SKM-1 treated with dmso at 0.1 percent for 144 hours (cell line): Measurements from ENCODE around the gene TLR2.
"Not testable (repeated sequence)": the region's sequence is repeated elsewhere in the genome, so short reads cannot be mapped to it uniquely, and the experiment has no call there.

ENCODE experiments used
- DNase-seq: peaks from one replicate; lab custom pipeline; 2025; ENCODE audit not compliant: unreplicated experiment; lab: John Stamatoyannopoulos, UW

Gene TLR2

GRCh38 chr4:153655928-153656327, 28.2 kb upstream of the TLR2 start:
- no peak for DNase-seq

GRCh38 chr4:153661215-153661822, 22.8 kb upstream of the TLR2 start:
- peak; percentile 93 for DNase-seq

DNA sequence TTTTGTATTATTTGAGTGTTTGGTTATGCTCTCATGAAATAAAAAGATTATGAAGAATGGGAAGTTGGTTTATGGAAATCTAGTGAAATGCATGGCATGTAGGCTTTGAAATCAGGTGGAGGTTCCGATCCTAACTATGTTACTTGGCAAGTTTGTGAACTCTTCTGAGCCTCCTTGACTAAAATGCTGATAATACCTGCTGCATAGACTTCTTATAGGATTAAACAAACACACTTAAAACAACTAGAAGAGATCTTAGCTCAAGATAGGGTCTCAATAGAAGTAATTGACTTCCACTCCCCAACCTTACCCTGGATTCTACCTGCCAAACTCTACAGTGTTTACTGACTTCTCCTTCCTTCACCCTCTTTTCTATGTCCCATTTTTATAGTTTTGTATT, 22.2 kb upstream of the TLR2 start:
- no peak for DNase-seq

- no peak for DNase-seq
These were observed 20.4 kb upstream of the TLR2 start for GRCh38 chr4:153663667-153664066.

DNA sequence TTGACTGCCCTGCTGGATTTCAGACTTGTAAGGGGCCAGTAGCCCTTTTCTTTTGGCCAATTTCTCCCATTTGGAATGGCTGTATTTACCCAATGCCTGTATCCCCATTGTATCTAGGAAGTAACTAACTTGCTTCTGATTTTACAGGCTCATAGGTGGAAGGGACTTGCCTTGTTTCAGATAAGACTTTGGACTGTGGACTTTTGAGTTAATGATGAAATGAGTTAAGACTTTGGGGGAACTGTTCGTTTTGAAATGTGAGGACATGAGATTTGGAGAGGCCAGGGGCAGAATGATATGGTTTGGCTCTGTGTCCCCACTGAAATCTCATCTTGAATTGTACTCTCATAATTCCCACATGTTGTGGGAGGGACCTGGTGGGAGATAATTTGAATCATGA, 17.6 kb upstream of the TLR2 start:
- DNase-seq, result not testable (repeated sequence)

DNA sequence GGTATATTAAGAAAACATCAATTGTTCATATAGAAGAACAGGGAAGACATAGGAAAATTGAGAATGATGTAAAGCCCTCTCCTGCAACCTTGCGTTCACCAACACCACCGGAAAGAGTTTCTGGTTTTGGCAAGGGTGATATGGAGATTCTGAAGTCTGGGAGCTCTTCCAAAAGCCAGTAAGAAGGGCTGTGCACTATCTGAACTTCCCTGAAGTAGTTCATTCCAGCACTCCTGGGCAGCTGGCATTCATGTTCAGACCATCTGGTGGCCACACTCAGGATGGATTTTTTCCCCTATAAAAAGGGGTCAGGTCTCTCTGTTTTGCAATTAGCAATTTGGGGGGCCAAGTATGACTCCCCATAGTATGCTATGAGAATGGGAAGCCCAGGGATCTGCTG, 15.4 kb upstream of the TLR2 start:
- DNase-seq, result no peak

DNA sequence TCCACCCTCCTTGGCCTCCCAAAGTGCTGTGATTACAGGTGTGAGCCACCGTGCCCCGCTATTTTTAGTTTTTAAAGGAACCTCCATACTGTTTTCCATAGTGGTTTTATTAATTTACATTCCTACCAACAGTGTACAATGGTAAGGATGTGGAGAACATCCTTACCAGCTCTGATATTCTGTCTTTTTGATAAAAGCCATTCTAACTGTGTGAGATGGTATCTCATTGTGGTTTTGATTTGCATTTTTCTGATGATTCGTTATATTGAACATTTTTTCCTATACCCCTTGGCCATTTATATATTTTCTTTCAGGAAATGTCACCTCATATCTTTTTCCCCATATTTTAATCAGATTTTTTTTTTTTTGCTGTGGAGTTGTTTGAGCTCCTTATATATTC, 14.2 kb upstream of the TLR2 start:
- no peak for DNase-seq

DNA sequence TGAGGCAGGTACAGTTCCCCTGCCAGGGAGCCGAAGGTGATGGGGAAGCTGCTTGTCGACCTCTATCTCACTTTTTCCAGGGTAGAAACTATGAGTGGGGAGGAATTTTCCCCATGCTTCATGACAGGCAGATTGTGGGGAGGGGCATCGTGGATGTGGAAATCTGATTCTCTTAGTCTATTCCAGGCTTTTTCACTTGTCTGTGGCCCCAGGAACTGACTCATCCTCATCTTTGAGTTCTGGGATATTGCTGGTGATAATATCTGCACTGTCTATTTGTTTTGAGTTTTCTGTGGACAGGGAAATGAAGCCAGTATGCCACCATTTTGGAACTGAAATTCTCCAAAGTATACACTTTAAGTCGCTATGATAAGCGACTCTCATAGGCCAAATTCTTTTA, 7.6 kb upstream of the TLR2 start:
- no peak for DNase-seq

- DNase-seq, result no peak
These were observed 7.1 kb upstream of the TLR2 start for GRCh38 chr4:153676984-153677383.

DNA sequence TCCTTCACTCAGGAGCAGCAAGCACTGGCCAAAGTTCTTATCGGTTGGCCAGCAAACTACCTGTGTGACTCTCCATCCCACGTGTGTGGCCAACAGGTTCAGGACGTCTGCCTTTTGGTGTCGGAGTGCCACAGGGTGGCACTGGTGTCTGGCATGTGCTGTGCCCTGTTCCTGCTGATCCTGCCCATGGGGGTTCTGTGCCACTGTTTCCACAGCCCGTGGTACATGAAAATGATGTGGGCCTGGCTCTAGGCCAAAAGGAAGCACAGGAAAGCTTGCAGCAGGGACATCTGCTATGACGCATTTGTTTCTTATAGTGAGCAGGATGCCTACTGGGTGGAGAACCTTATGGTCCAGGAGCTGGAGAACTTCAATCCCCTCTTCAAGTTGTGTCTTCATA, 4.6 kb upstream of the TLR2 start:
- DNase-seq, result no peak

DNA sequence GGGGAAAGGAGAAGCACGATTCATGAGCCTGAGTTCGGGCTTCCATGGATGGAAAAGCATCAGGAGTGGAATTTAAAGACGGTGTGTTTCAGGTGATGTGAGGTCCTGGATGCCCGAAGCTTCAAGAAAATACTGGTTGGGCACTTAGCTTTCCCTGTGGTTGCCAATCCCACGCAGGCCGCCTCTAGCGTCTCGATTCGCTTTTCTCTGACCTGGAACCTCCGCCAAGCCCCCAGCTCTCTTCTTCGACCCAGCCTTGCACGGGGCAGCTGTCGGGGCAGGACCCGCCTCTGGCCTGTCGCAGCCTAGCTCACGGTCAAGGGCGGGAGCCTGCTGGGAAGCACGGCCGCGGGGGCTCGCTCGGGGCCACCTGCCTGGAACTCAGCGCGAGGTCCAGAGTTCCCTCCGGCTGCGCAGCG, 308 bp upstream of the TLR2 start:
- no peak for DNase-seq

- DNase-seq, result no peak
These were observed 891 bp downstream of the TLR2 start for GRCh38 chr4:153684971-153685371.

DNA sequence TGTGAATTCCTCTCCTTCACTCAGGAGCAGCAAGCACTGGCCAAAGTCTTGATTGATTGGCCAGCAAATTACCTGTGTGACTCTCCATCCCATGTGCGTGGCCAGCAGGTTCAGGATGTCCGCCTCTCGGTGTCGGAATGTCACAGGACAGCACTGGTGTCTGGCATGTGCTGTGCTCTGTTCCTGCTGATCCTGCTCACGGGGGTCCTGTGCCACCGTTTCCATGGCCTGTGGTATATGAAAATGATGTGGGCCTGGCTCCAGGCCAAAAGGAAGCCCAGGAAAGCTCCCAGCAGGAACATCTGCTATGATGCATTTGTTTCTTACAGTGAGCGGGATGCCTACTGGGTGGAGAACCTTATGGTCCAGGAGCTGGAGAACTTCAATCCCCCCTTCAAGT, 20.4 kb downstream of the TLR2 start:
- DNase-seq, result no peak

DNA sequence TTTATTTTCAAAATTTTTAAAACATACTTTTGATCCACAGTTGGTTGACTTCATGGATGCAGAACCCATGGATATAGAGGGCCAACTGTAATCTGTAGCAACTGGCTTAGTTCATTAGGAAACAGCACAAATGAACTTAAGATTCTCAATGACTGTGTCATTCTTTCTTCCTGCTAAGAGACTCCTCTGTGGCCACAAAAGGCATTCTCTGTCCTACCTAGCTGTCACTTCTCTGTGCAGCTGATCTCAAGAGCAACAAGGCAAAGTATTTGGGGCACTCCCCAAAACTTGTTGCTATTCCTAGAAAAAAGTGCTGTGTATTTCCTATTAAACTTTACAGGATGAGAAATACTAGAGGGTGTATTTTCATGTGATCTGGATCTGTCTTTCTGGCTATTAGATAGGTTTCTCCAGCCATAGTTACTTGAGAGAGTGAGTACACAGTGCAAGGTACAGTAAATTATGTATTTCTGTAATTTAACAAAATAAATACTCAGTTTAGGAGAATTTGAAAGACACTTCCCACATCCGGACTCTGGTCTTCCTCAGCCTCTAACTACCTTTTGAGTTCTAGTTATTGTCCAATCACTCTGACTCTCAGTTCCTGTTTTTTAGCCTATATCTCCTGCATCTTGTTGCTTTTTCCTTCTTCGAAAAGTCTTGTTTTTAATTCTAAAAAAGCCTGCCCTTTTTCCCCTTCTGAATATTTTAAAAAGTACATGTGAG, 21.8 kb downstream of the TLR2 start:
- DNase-seq, result peak; percentile 75

GRCh38 chr4:153706519-153706918, 22.4 kb downstream of the TLR2 start:
- DNase-seq, result no peak

- DNase-seq, result no peak
These were observed 26.6 kb downstream of the TLR2 start for GRCh38 chr4:153710681-153711080.

- DNase-seq, result no peak
These were observed 30.0 kb downstream of the TLR2 start for GRCh38 chr4:153713866-153714646.

DNA sequence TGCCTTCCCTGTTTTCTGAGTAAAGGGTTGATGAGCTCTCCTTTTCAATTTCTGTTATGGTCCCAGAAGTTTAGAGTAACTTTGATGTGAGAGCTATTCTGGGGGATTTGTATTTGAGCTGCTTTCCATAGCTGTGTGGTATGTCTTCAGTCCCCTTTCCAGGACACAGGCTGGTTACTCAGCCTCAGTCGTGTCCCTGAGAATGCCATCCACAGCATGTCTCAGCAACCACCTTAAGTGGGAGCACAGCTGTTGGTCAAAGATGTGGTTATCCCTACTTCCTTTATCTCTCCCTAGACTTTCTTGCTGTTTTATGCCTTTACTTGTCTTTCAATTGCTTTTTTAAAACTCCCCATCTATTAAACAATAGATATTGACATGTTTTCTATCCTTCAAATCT, 38.0 kb downstream of the TLR2 start:
- DNase-seq, result no peak

DNA sequence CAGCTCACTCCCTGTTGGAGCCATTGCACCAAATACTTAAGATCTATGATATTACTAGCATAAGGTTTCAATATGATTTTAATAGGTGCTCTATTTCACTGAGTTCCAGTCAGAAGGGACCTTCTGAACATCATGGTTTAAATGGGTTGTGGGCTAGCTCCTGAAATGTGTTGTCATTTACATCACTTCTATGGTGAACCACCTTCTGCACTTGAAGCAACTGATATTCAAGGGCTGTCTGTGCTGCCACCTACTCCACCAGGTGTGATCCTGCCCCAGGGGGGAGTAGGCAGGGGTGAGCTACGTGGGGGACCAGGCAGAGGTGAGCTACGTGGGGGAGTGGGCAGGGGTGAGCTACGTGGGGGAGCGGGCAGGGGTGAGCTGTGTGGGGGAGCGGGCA, 40.5 kb downstream of the TLR2 start:
- no peak for DNase-seq

- DNase-seq, result no peak
These were observed 41.2 kb downstream of the TLR2 start for GRCh38 chr4:153725136-153725830.

- DNase-seq, result no peak
These were observed 41.7 kb downstream of the TLR2 start for GRCh38 chr4:153725831-153726154.

- DNase-seq, result no peak
These were observed 44.1 kb downstream of the TLR2 start for GRCh38 chr4:153728151-153728550.
